ENCODE data around the gene CMTM5.

Gene CMTM5

GRCh38 chr14:23347406-23348296, 29.2 kb upstream of the CMTM5 start:
- Histone ChIP-seq H2AFZ (ENCODE audit: low read depth, low read length) (no peak overlapping the region), H3K27me3 (ENCODE audit: low read depth, low read length) (no peaks in the 10 kb centered on the region), H3K9me3 (ENCODE audit: insufficient read depth, low read length) (no peaks in the 10 kb centered on the region), H3K36me3 (replicated peaks; ENCODE audit: low read depth, low read length) (no peaks in the 10 kb centered on the region), H3K9ac (ENCODE audit: low read length) (no peak overlapping the region), H3K79me2 (ENCODE audit: low read length) (no peaks in the 10 kb centered on the region), H3K4me1 (ENCODE audit: low read length) (no peaks in the 10 kb centered on the region), H3K27ac (ENCODE audit: low read length) (no peak overlapping the region), H4K20me1 (ENCODE audit: insufficient read depth, low read length) (no peaks in the 10 kb centered on the region), H3K4me3 (ENCODE audit: low read length) (no peak overlapping the region), H3K4me2 (ENCODE audit: low read length) (no peak overlapping the region)
- TF ChIP-seq CTCF (IDR thresholded peaks at IDR 0.05; ENCODE audit: low read depth, low read length), result no peak
- TF ChIP-seq EZH2phosphoT487 (IDR thresholded peaks at IDR 0.05; ENCODE audit: low read depth), result no peak

- H3K9ac ChIP-seq (ENCODE audit: low read length), result no peak overlapping the region
- H4K20me1 ChIP-seq (ENCODE audit: insufficient read depth, low read length), result no peaks in the 10 kb centered on the region
- no peak for TF ChIP-seq EZH2phosphoT487 (IDR thresholded peaks at IDR 0.05; ENCODE audit: low read depth)
- no peak for TF ChIP-seq CTCF (IDR thresholded peaks at IDR 0.05; ENCODE audit: low read depth, low read length)
- H2AFZ ChIP-seq (ENCODE audit: low read depth, low read length), result no peak overlapping the region
- H3K4me2 ChIP-seq (ENCODE audit: low read length), result no peak overlapping the region
- no peaks in the 10 kb centered on the region for H3K36me3 ChIP-seq (replicated peaks; ENCODE audit: low read depth, low read length)
- H3K27ac ChIP-seq (ENCODE audit: low read length), result no peak overlapping the region
- no peaks in the 10 kb centered on the region for H3K79me2 ChIP-seq (ENCODE audit: low read length)
- H3K4me3 ChIP-seq (ENCODE audit: low read length), result no peak overlapping the region
- H3K4me1 ChIP-seq (ENCODE audit: low read length), result no peaks in the 10 kb centered on the region
- H3K27me3 ChIP-seq (ENCODE audit: low read depth, low read length), result 0 out of 2 replicates have a peak, but pooled peaks cover 2% of the 10 kb centered on the region
- H3K9me3 ChIP-seq (ENCODE audit: insufficient read depth, low read length), result no peaks in the 10 kb centered on the region
Measured at GRCh38 chr14:23348297-23348655, 28.6 kb upstream of the CMTM5 start.

- H3K4me1 ChIP-seq (ENCODE audit: low read length), result no peaks in the 10 kb centered on the region
- 0 out of 2 replicates have a peak, but pooled peaks cover 11% of the 10 kb centered on the region for H3K27me3 ChIP-seq (ENCODE audit: low read depth, low read length)
- no peak overlapping the region for H2AFZ ChIP-seq (ENCODE audit: low read depth, low read length)
- no peaks in the 10 kb centered on the region for H4K20me1 ChIP-seq (ENCODE audit: insufficient read depth, low read length)
- no peaks in the 10 kb centered on the region for H3K9me3 ChIP-seq (ENCODE audit: insufficient read depth, low read length)
- no peak overlapping the region for H3K9ac ChIP-seq (ENCODE audit: low read length)
- no peak for TF ChIP-seq EZH2phosphoT487 (IDR thresholded peaks at IDR 0.05; ENCODE audit: low read depth)
- no peak for TF ChIP-seq CTCF (IDR thresholded peaks at IDR 0.05; ENCODE audit: low read depth, low read length)
- no peaks in the 10 kb centered on the region for H3K79me2 ChIP-seq (ENCODE audit: low read length)
- H3K4me2 ChIP-seq (ENCODE audit: low read length), result no peak overlapping the region
- no peak overlapping the region for H3K4me3 ChIP-seq (ENCODE audit: low read length)
- H3K36me3 ChIP-seq (replicated peaks; ENCODE audit: low read depth, low read length), result no peaks in the 10 kb centered on the region
- no peak overlapping the region for H3K27ac ChIP-seq (ENCODE audit: low read length)
Measured at GRCh38 chr14:23349156-23349845, 27.5 kb upstream of the CMTM5 start.

Data from OCI-LY3 (cell line).